GM18526 (cell line): ENCODE results near the gene OR4A47.
"Not testable (repeated sequence)": the region's sequence is repeated elsewhere in the genome, so short reads cannot be mapped to it uniquely, and the experiment has no call there.

Experiments
- POLR2A ChIP-seq: IDR thresholded peaks from 3 replicates; pipeline ENCODE4 v1.6.1; 2011; ENCODE audit not compliant: insufficient read length; ENCODE audit errors: extremely low read depth

Gene OR4A47

GRCh38 chr11:48488493-48488892 is at the start of gene OR4A47:
Gene OR4A47, plus strand, starts transcription at chr11:48488793. Its CDS starts 0 bp downstream, at chr11:48488793.
- TF ChIP-seq POLR2A = not testable (repeated sequence)

DNA sequence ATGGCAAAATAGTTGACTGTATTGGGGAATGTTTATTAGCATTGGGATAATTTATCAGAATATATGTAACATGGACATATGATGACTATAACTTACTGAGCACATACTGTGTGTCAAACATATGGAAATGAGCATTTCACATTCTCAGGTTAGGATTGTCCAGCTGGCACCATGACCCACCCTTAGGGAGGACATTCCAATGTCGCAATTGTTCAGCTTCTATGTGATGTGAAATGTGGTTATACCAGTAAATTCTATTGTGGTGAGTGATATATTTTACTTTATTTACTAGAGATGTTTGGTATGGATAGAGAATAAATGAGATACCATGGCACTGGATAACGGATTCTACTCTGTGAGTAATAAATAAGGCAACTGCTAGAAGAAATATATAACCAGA is 50.4 kb downstream of the OR4A47 start:
- TF ChIP-seq POLR2A = no peak
